Pancreas (tissue), 10 donors: Measurements from ENCODE around the gene GTF2A1. TPM values are rescaled to one million over a fixed set of nuclear protein-coding genes. Genes with fewer than 3 reads are reported as not detected.

ENCODE experiments used
- ATAC-seq, 4 donors: fragments of 200-7000 bp; cut with Tn5 transposase; one replicate each; pipeline versions ENCODE4 v1.8.0 to v1.9.1; 2020; ENCODE audit warnings: mild to moderate bottlenecking in 4 of 4, moderate library complexity in 4 of 4
- DNase-seq, 6 donors: peaks; one replicate each; pipeline ENCODE4 v3.0.0-alpha.2; 2020
- FAIRE-seq: peaks from 2 replicates; lab custom pipeline; 2012; peaks lifted over from hg19 to GRCh38; lab: Jason Lieb, UNC
- H3K27ac ChIP-seq, 4 donors: fragments of 200-600 bp; sonication (generic); 1 replicate in 3 of 4; 2 replicates in 1 of 4; pipeline versions ENCODE4 v1.5.0 to v1.8.0; 2020
- H3K27me3 ChIP-seq, 4 donors: fragments of 200-600 bp; one replicate each; pipeline ENCODE4 v1.8.0; 2021
- H3K36me3 ChIP-seq, 3 donors: fragments of 200-600 bp; sonication (generic) in 1 of 3; one replicate each; pipeline versions ENCODE4 v1.5.0 to v1.8.0; 2020 to 2021
- H3K4me1 ChIP-seq, 3 donors: fragments of 200-600 bp; one replicate each; pipeline ENCODE4 v1.8.0; 2021
- H3K4me3 ChIP-seq, 4 donors: fragments of 200-600 bp; sonication (generic) in 2 of 4; one replicate each; pipeline versions ENCODE4 v1.5.0 to v1.8.0; 2020 to 2021
- H3K9me3 ChIP-seq, 4 donors: fragments of 200-600 bp; one replicate each; pipeline ENCODE4 v1.8.0; 2021
- CTCF ChIP-seq, 4 donors: fragments of 200-600 bp; sonication (generic) in 3 of 4; IDR thresholded peaks; one replicate each; pipeline versions ENCODE4 v1.5.0 to v1.8.0; 2021; ENCODE audit warnings: antibody characterized with exemption in 4 of 4
- WGBS, 2 donors: extraction: QIAGEN DNeasy Blood & Tissue Kit; methylation state at CpG; one replicate each; pipeline ENCODE4 v1.1.7; 2013; 5-methylcytosine and 5-hydroxymethylcytosine counted together
- intact Hi-C, 3 donors: fragments of 100-400 bp; cut with DNase I; formaldehyde crosslinking; loops; one replicate each; pipeline versions ENCODE4 v1.11.1 to v1.14.2; 2022
- polyA plus RNA-seq, 2 donors: library from polyadenylated mRNA; stranded (reverse); fragments of 200-250 nt; gene quantifications; one replicate each; pipeline ENCODE4 v1.2.3, GENCODE V29; 2013
- total RNA-seq, 6 donors: library from RNA; stranded (reverse); fragmentation: NEBNext Ultra II Directional in 4 of 6; extraction: Animal tissue kit (Norgen Biotek cat#: 25700) in 4 of 6; gene quantifications; one replicate each; pipeline versions ENCODE4 v1.2.1 to v1.2.4, GENCODE V29; 2021 to 2023
- donor health status: healthy with polysubstance abuse.
- donor health status: DM: no; HTN: no; CAD: no; lungs with moderate emphysema.
- donor health status: DM: no; HTN: no; CAD: no.
- donor health status: control.
- donor health status: control.
- donor health status: Bipolar disorder and iron deficiency.
- donor health status: DM: yes; HTN: yes; CAD: no.
- donor health status: DM: no; HTN: no; CAD: no.
- donor health status: DM: no; HTN: no; CAD: no.
- donor health status: DM: yes; HTN: yes; CAD: no.

The GTF2A1 gene
- total RNA-seq (10 to 100 TPM in 4 of 6 donors, 1 to 10 TPM in 2; 9.2 to 14.6 (median 11.5) TPM), polyA plus RNA-seq (1 to 10 TPM; 2.4 to 5.3 TPM)

GRCh38 chr14:81220830-81221578, at the start of gene GTF2A1:
Gene GTF2A1, minus strand, starts transcription at chr14:81220959. Its CDS starts 441 bp downstream, at chr14:81220518.
- no peaks in the 10 kb centered on the region for H3K9me3 ChIP-seq
- intact Hi-C loops = no loop called here
- WGBS, 2 donors = 0% methylated on average over 78 to 84 of the region's 84 CpGs
- no peak for TF ChIP-seq CTCF (IDR thresholded peaks at IDR 0.05)
- FAIRE-seq (no peak), DNase-seq (peak; percentile 96 to 98 (median 96)), ATAC-seq (peak; percentile 80 to 90 (median 88))
- no peaks in the 10 kb centered on the region for H3K27me3 ChIP-seq
- peak within 1 kb of the TSS; percentile 98 to 100 (median 100) for H3K27ac ChIP-seq
- peak within 1 kb of the TSS; percentile 53 to 79 (median 68) for H3K4me3 ChIP-seq
- H3K36me3 ChIP-seq = peaks cover 0 to 2% (median 0%) of the 10 kb centered on the region in 3 donors
- H3K4me1 ChIP-seq = peaks cover 19 to 37% (median 34%) of the 10 kb centered on the region in 3 donors

DNA sequence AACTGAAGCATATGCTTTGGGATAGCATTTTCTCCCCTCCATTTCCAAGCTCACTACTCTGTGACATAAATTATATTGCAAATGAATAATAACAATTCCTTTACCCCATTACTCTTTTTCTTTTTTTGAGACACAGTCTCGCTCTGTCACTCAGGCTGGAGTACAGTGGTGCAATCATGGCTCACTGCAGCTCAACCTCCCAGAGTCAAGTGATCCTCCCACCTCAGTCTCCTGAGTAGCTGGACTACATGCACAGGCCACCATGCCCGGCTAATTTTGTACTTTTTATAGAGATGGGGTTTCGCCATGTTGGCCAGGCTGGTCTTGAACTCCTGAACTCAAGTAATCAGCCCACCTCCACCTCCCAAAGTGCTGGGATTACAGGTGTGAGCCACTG, 49.2 kb upstream of the GTF2A1 start:
- no peak overlapping the region for H3K4me3 ChIP-seq
- no peak for FAIRE-seq
- ATAC-seq = no peak
- H3K27me3 ChIP-seq = no peaks in the 10 kb centered on the region
- no peak overlapping the region for H3K27ac ChIP-seq
- intact Hi-C loops = loop anchor here in 2 of 3 donors (2.0 to 10.0 kb wide), 2 partner anchors 185 kb away; no protein-coding TSS in a partner anchor
- WGBS, 2 donors = 57 to 69% methylated on average over 3 of the region's 3 CpGs
- no peak for DNase-seq
- H3K9me3 ChIP-seq = no peaks in the 10 kb centered on the region
- no peak for TF ChIP-seq CTCF (IDR thresholded peaks at IDR 0.05)
- no peaks in the 10 kb centered on the region for H3K36me3 ChIP-seq
- H3K4me1 ChIP-seq = no peaks in the 10 kb centered on the region

DNA sequence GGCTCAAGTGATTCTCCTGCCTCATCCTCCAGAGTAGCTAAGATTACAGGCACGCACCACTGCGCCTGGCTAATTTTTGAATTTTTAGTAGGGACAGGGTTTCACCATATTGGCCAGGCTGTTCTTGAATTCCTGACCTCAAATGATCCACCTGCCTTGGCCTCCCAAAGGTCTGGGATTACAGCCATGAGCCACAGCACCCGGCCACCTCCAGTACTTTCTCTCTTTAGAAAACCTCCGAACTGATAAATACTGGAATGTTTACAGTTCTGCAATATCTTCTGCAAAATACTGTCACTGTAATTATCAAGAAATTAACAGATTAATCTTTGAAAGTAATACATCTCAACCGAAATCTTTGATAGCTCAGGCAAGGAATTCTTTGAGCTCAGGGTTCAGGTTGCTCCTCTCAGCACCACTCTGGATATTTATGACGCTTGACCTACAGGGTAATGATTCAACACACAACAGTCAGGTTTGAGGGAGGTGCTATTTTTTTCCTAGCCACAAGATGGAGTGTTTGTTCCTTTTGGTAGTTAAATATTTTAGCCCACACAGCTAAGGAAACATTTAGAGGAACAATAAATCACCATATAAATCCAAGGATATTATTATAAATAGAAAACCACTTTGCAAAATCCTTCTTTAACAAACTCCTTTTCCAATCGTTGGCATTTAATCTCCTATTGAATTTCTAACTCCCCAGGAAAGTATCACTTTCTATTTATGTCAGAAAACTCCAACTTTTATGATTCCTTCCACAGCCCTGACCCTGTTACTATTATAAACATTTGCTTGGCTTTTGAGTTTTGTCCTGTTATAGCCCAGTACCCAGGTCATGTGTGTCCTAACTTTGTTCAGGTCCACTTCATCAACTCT, 48.6 kb upstream of the GTF2A1 start:
- H3K4me3 ChIP-seq = no peak overlapping the region
- TF ChIP-seq CTCF (IDR thresholded peaks at IDR 0.05) = peak; percentile 54 to 79 (median 70)
- H3K27me3 ChIP-seq = no peaks in the 10 kb centered on the region
- no peaks in the 10 kb centered on the region for H3K9me3 ChIP-seq
- no peaks in the 10 kb centered on the region for H3K4me1 ChIP-seq
- intact Hi-C loops = no loop called here
- no peak overlapping the region for H3K27ac ChIP-seq
- FAIRE-seq (peak; percentile 95), ATAC-seq (peak; percentile 89 to 99 (median 96)), DNase-seq (peak in 3 of 6 donors; percentile 23 to 56 (median 29))
- 28 to 30% methylated on average over 7 of the region's 7 CpGs for WGBS, 2 donors
- no peaks in the 10 kb centered on the region for H3K36me3 ChIP-seq

GRCh38 chr14:81268016-81268416, 47.3 kb upstream of the GTF2A1 start:
- H3K27ac ChIP-seq = no peak overlapping the region
- no peaks in the 10 kb centered on the region for H3K9me3 ChIP-seq
- FAIRE-seq (no peak), ATAC-seq (no peak), DNase-seq (no peak)
- no peaks in the 10 kb centered on the region for H3K36me3 ChIP-seq
- no peaks in the 10 kb centered on the region for H3K27me3 ChIP-seq
- H3K4me3 ChIP-seq = no peak overlapping the region
- intact Hi-C loops = no loop called here
- TF ChIP-seq CTCF (IDR thresholded peaks at IDR 0.05) = no peak
- WGBS, 2 donors = 52 to 61% methylated on average over 3 of the region's 3 CpGs
- no peaks in the 10 kb centered on the region for H3K4me1 ChIP-seq
